ENCODE data around the gene WNT1. TPM values are rescaled to one million over a fixed set of nuclear protein-coding genes. Genes with fewer than 3 reads are reported as not detected.
A peak's percentile ranks its signal among the peaks of the same experiment; 100 is the strongest.

WNT1 gene
- total RNA-seq, 2 experiments from 2014 or later, result not detected

GRCh38 chr12:48965298-48965838 lies 12.8 kb upstream of the WNT1 start:
- no peak overlapping the region for H3K27ac Mint-ChIP-seq
- H3K27me3 Mint-ChIP-seq (ENCODE audit: low read depth), result peaks cover 4% of the 10 kb centered on the region
- CTCF ChIA-PET, result interaction anchor here (0.6 to 5.6 kb wide), 4 partner anchors 13 to 38 kb away, joined by 3 to 37 read pairs (median 4); no protein-coding TSS in a partner anchor
- H3K9me3 Mint-ChIP-seq, result no peaks in the 10 kb centered on the region
- peak; percentile 13 for DNase-seq
- peaks cover 14% of the 10 kb centered on the region for H3K4me1 Mint-ChIP-seq (ENCODE audit: low read depth)
- no peaks in the 10 kb centered on the region for H3K36me3 Mint-ChIP-seq (ENCODE audit: low read depth)
- intact Hi-C loops (cut with micrococcal nuclease), result no loop called here
- H3K4me3 Mint-ChIP-seq, result no peak overlapping the region

GRCh38 chr12:48966177-48966895 lies 11.8 kb upstream of the WNT1 start:
- H3K4me3 Mint-ChIP-seq, result no peak overlapping the region
- DNase-seq, result no peak
- no peaks in the 10 kb centered on the region for H3K36me3 Mint-ChIP-seq (ENCODE audit: low read depth)
- H3K27ac Mint-ChIP-seq, result no peak overlapping the region
- intact Hi-C loops (cut with micrococcal nuclease), result no loop called here
- CTCF ChIA-PET, result interaction anchor here (0.5 to 5.6 kb wide), 10 partner anchors 13 to 663 kb away, joined by 3 to 37 read pairs (median 4); partner anchors contain the start of genes DDX23, PRPH and WNT1
- peaks cover 24% of the 10 kb centered on the region for H3K4me1 Mint-ChIP-seq (ENCODE audit: low read depth)
- H3K27me3 Mint-ChIP-seq (ENCODE audit: low read depth), result peaks cover 14% of the 10 kb centered on the region
- H3K9me3 Mint-ChIP-seq, result no peaks in the 10 kb centered on the region

- CTCF ChIA-PET, result interaction anchor here (0.6 to 5.6 kb wide), 6 partner anchors 10 to 122 kb away, joined by 3 to 37 read pairs (median 14); partner anchors contain the start of genes ARF3 and WNT1
- Mint-ChIP-seq H3K4me3 (no peak overlapping the region), H3K9me3 (no peaks in the 10 kb centered on the region), H3K36me3 (ENCODE audit: low read depth) (no peaks in the 10 kb centered on the region), H3K27ac (no peak overlapping the region), H3K27me3 (ENCODE audit: low read depth) (peaks cover 29% of the 10 kb centered on the region), H3K4me1 (ENCODE audit: low read depth) (peaks cover 31% of the 10 kb centered on the region)
- intact Hi-C loops (cut with micrococcal nuclease), result no loop called here
- DNase-seq, result no peak
Observed at GRCh38 chr12:48967991-48968390, 10.1 kb upstream of the WNT1 start.

- H3K4me3 Mint-ChIP-seq, result no peak overlapping the region
- no peak overlapping the region for H3K27ac Mint-ChIP-seq
- H3K27me3 Mint-ChIP-seq (ENCODE audit: low read depth), result peaks cover 34% of the 10 kb centered on the region
- CTCF ChIA-PET, result interaction anchor here (0.6 to 5.6 kb wide), 10 partner anchors 10 to 121 kb away, joined by 3 to 37 read pairs (median 5); partner anchors contain the start of genes ARF3 and WNT1
- no peaks in the 10 kb centered on the region for H3K36me3 Mint-ChIP-seq (ENCODE audit: low read depth)
- H3K4me1 Mint-ChIP-seq (ENCODE audit: low read depth), result peaks cover 31% of the 10 kb centered on the region
- intact Hi-C loops (cut with micrococcal nuclease), result no loop called here
- no peaks in the 10 kb centered on the region for H3K9me3 Mint-ChIP-seq
- DNase-seq, result no peak
Observed at GRCh38 chr12:48968467-48968866, 9.7 kb upstream of the WNT1 start.

GRCh38 chr12:48969160-48969771 lies 8.9 kb upstream of the WNT1 start:
- intact Hi-C loops (cut with micrococcal nuclease), result no loop called here
- H3K27me3 Mint-ChIP-seq (ENCODE audit: low read depth), result peaks cover 37% of the 10 kb centered on the region

GRCh38 chr12:48969833-48970701 lies 8.1 kb upstream of the WNT1 start:
- CTCF ChIA-PET, result interaction anchor here (0.6 to 5.6 kb wide), 15 partner anchors 9 to 155 kb away, joined by 3 to 37 read pairs (median 4); partner anchors contain the start of genes ARF3 and WNT1
- no peak overlapping the region for H3K4me3 Mint-ChIP-seq
- H3K36me3 Mint-ChIP-seq (ENCODE audit: low read depth), result no peaks in the 10 kb centered on the region
- H3K9me3 Mint-ChIP-seq, result no peaks in the 10 kb centered on the region
- intact Hi-C loops (cut with micrococcal nuclease), result loop anchor here (1.0 to 10.0 kb wide), 3 partner anchors 8 to 375 kb away; partner anchors contain the start of genes ARF3, DNAJC22 and WNT1
- DNase-seq, result peak; percentile 48
- H3K27ac Mint-ChIP-seq, result no peak overlapping the region
- H3K4me1 Mint-ChIP-seq (ENCODE audit: low read depth), result peaks cover 31% of the 10 kb centered on the region
- peaks cover 42% of the 10 kb centered on the region for H3K27me3 Mint-ChIP-seq (ENCODE audit: low read depth)

More at GRCh38 chr12:48969160-48969771, 8.9 kb upstream of the WNT1 start:
- H3K36me3 Mint-ChIP-seq (ENCODE audit: low read depth), result no peaks in the 10 kb centered on the region
- H3K4me1 Mint-ChIP-seq (ENCODE audit: low read depth), result peaks cover 31% of the 10 kb centered on the region
- H3K4me3 Mint-ChIP-seq, result no peak overlapping the region
- CTCF ChIA-PET, result interaction anchor here (0.6 to 5.6 kb wide), 14 partner anchors 9 to 154 kb away, joined by 3 to 37 read pairs (median 4); partner anchors contain the start of genes ARF3 and WNT1
- DNase-seq, result no peak
- H3K27ac Mint-ChIP-seq, result no peak overlapping the region
- no peaks in the 10 kb centered on the region for H3K9me3 Mint-ChIP-seq

- DNase-seq, result no peak
- intact Hi-C loops (cut with micrococcal nuclease), result loop anchor here (1.0 to 10.0 kb wide), 3 partner anchors 7 to 374 kb away; partner anchors contain the start of genes ARF3, DNAJC22 and WNT1
- H3K9me3 Mint-ChIP-seq, result no peaks in the 10 kb centered on the region
- no peaks in the 10 kb centered on the region for H3K36me3 Mint-ChIP-seq (ENCODE audit: low read depth)
- peaks cover 31% of the 10 kb centered on the region for H3K4me1 Mint-ChIP-seq (ENCODE audit: low read depth)
- H3K27me3 Mint-ChIP-seq (ENCODE audit: low read depth), result peaks cover 44% of the 10 kb centered on the region
- CTCF ChIA-PET, result interaction anchor here (0.6 to 4.0 kb wide), 7 partner anchors 8 to 49 kb away, joined by 3 to 26 read pairs (median 3); no protein-coding TSS in a partner anchor
- H3K27ac Mint-ChIP-seq, result no peak overlapping the region
- peak overlapping the region; percentile 61 for H3K4me3 Mint-ChIP-seq
Observed at GRCh38 chr12:48970702-48971334, 7.3 kb upstream of the WNT1 start.

GRCh38 chr12:48972213-48972951 lies 5.7 kb upstream of the WNT1 start:
- Mint-ChIP-seq H3K4me3 (no peak overlapping the region), H3K36me3 (ENCODE audit: low read depth) (no peaks in the 10 kb centered on the region), H3K27ac (no peak overlapping the region), H3K27me3 (ENCODE audit: low read depth) (peaks cover 46% of the 10 kb centered on the region), H3K4me1 (ENCODE audit: low read depth) (peaks cover 35% of the 10 kb centered on the region), H3K9me3 (no peaks in the 10 kb centered on the region)
- no peak for DNase-seq
- intact Hi-C loops (cut with micrococcal nuclease), result loop anchor here (10.0 kb wide), 1 partner anchor 372 kb away; the partner anchor contains the start of gene DNAJC22
- CTCF ChIA-PET, result interaction anchor here (0.5 to 3.8 kb wide), 3 partner anchors 15 to 112 kb away, joined by 3 to 26 read pairs (median 3); no protein-coding TSS in a partner anchor

GRCh38 chr12:48972952-48973483 lies 5.1 kb upstream of the WNT1 start:
- no peak for DNase-seq
- H3K4me1 Mint-ChIP-seq (ENCODE audit: low read depth), result peaks cover 40% of the 10 kb centered on the region
- no peak overlapping the region for H3K27ac Mint-ChIP-seq
- no peak overlapping the region for H3K4me3 Mint-ChIP-seq
- H3K27me3 Mint-ChIP-seq (ENCODE audit: low read depth), result peaks cover 50% of the 10 kb centered on the region
- CTCF ChIA-PET, result interaction anchor here (0.6 to 3.8 kb wide), 4 partner anchors 10 to 147 kb away, joined by 3 to 26 read pairs (median 3); no protein-coding TSS in a partner anchor
- intact Hi-C loops (cut with micrococcal nuclease), result loop anchor here (10.0 kb wide), 1 partner anchor 372 kb away; the partner anchor contains the start of gene DNAJC22
- no peaks in the 10 kb centered on the region for H3K9me3 Mint-ChIP-seq
- no peaks in the 10 kb centered on the region for H3K36me3 Mint-ChIP-seq (ENCODE audit: low read depth)

GRCh38 chr12:48973531-48973930 lies 4.6 kb upstream of the WNT1 start:
- Mint-ChIP-seq H3K4me1 (ENCODE audit: low read depth) (peaks cover 40% of the 10 kb centered on the region), H3K36me3 (ENCODE audit: low read depth) (no peaks in the 10 kb centered on the region), H3K9me3 (no peaks in the 10 kb centered on the region), H3K27ac (no peak overlapping the region), H3K27me3 (ENCODE audit: low read depth) (peaks cover 52% of the 10 kb centered on the region), H3K4me3 (no peak overlapping the region)
- intact Hi-C loops (cut with micrococcal nuclease), result loop anchor here (10.0 kb wide), 1 partner anchor 371 kb away; the partner anchor contains the start of gene DNAJC22
- no peak for DNase-seq
- CTCF ChIA-PET, result interaction anchor here (0.6 to 3.8 kb wide), 4 partner anchors 9 to 146 kb away, joined by 3 to 26 read pairs (median 3); no protein-coding TSS in a partner anchor

Measured in activated naive CD4-positive, alpha-beta T cell treated with anti-CD3 and anti-CD28 coated beads for 36 hours (primary cell).